HG02870 (cell line): ENCODE results near the gene PFKFB3.

Experiments
- ATAC-seq: cut with Tn5 transposase; IDR thresholded peaks from one replicate; pipeline ENCODE4 v1.9.1; 2021; ENCODE audit warnings: mild to moderate bottlenecking, moderate library complexity; ENCODE audit not compliant: unreplicated experiment

PFKFB3 gene

GRCh38 chr10:6297951-6298381 is 95.2 kb downstream of the PFKFB3 start:
- no peak for ATAC-seq

- no peak for ATAC-seq
Measured at GRCh38 chr10:6298428-6298827, 95.7 kb downstream of the PFKFB3 start.

DNA sequence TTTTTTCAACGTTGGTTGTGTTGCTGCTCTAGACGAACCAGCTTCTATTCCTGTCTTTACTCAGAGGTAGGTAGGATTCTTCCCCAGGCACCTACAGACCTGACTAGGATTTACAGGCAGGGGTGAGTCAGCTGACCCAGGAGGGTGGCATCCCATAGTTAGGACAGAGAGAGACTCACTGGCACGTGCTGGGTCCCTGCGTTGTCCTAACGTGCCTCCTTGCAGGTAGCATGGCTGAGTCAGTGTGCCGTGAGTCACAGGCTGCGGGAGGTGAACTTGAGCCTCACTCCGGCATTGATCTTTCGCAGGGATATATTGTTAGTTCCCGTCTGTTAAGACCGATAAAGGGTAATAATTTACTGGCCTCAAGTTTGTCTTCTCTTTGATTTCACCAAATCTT is 96.5 kb downstream of the PFKFB3 start:
- ATAC-seq = no peak

DNA sequence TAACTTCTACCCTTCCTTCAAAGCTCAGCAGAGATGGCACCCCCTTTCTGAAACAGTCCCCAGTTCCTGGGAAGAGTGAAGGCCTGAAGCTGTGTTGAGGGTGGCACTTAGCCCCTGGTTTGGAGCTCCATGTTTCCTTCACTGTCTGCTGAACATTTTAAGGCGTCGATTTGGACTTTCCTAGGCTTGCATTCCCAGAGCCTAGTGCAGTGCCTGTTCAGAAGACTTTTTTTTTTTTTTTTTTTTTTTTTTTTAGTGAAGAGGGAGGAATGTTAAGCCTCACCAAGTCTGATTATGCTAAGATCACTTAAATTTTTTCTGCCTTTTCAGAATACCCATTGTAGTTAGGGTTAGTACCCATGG is 97.0 kb downstream of the PFKFB3 start:
- no peak for ATAC-seq

DNA sequence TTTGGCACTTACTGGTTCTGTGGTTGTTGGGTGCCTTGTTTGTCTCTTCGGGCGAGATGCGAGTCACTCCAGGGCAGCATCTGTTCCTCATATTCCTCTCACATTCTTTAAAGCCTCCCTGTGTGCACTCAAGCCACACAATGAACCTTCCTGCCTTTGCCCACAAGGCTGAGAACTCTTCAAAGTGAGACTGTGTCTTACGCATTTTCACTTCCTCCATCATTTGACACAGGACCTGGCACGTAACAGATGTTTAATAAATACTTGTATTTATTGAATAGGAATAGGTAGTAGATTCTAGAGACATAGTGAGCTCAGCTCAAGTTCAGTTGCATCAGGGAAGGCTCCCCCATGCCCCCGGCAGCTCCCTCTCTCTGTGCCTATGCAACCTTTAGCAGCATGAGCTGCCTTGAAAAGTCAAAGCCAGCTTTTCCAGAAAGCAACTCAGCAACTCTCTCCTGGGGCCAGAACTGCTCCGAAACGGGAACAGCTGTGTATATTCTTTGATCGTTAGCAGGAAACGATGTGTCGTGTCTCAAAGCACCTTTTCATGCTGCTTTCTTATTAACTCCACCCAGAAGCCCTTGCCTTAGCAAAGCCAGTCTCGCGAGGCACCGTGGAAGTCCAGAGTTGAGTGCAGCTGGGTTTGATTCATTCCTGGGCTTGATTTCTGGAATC is 97.5 kb downstream of the PFKFB3 start:
- ATAC-seq = peak; percentile 77

GRCh38 chr10:6300784-6301460 is 98.2 kb downstream of the PFKFB3 start:
- no peak for ATAC-seq

- ATAC-seq = no peak
Measured at GRCh38 chr10:6301488-6302075, 98.8 kb downstream of the PFKFB3 start.
